ENCODE results near the gene MRPL12.

The MRPL12 gene

GRCh38 chr17:81687770-81688541 is 15.2 kb upstream of the MRPL12 start:
- TF ChIP-seq REST (IDR thresholded peaks at IDR 0.05; ENCODE audit: insufficient read depth in 1 of 2, low read depth in 2 of 2, low read length in 2 of 2) (no peak), FOXP2 (optimal IDR thresholded peaks at IDR 0.05; ENCODE audit: borderline replicate concordance, extremely low read depth, extremely low read length, insufficient read depth) (no peak), TAF1 (IDR thresholded peaks at IDR 0.05; ENCODE audit: borderline replicate concordance, insufficient read depth, low read length) (no peak), SIN3A (IDR thresholded peaks at IDR 0.05; ENCODE audit: borderline replicate concordance, insufficient read depth, low read length) (no peak), POLR2AphosphoS5 (IDR thresholded peaks at IDR 0.05; ENCODE audit: low read depth, low read length) (no peak)

- TF ChIP-seq SIN3A (IDR thresholded peaks at IDR 0.05; ENCODE audit: borderline replicate concordance, insufficient read depth, low read length) (no peak), FOXP2 (optimal IDR thresholded peaks at IDR 0.05; ENCODE audit: borderline replicate concordance, extremely low read depth, extremely low read length, insufficient read depth) (no peak), POLR2AphosphoS5 (IDR thresholded peaks at IDR 0.05; ENCODE audit: low read depth, low read length) (no peak), REST (IDR thresholded peaks at IDR 0.05; ENCODE audit: insufficient read depth in 1 of 2, low read depth in 2 of 2, low read length in 2 of 2) (no peak), TAF1 (IDR thresholded peaks at IDR 0.05; ENCODE audit: borderline replicate concordance, insufficient read depth, low read length) (no peak)
Measured at GRCh38 chr17:81688616-81689015, 14.6 kb upstream of the MRPL12 start.

GRCh38 chr17:81690066-81690465 is 13.1 kb upstream of the MRPL12 start:
- TF ChIP-seq SIN3A (IDR thresholded peaks at IDR 0.05; ENCODE audit: borderline replicate concordance, insufficient read depth, low read length) = no peak
- TF ChIP-seq POLR2AphosphoS5 (IDR thresholded peaks at IDR 0.05; ENCODE audit: low read depth, low read length) = no peak
- TF ChIP-seq REST (IDR thresholded peaks at IDR 0.05; ENCODE audit: insufficient read depth in 1 of 2, low read depth in 2 of 2, low read length in 2 of 2) = no peak
- TF ChIP-seq FOXP2 (optimal IDR thresholded peaks at IDR 0.05; ENCODE audit: borderline replicate concordance, extremely low read depth, extremely low read length, insufficient read depth) = no peak
- TF ChIP-seq TAF1 (IDR thresholded peaks at IDR 0.05; ENCODE audit: borderline replicate concordance, insufficient read depth, low read length) = no peak

GRCh38 chr17:81690549-81690948 is 12.6 kb upstream of the MRPL12 start:
- TF ChIP-seq POLR2AphosphoS5 (IDR thresholded peaks at IDR 0.05; ENCODE audit: low read depth, low read length) = no peak
- no peak for TF ChIP-seq TAF1 (IDR thresholded peaks at IDR 0.05; ENCODE audit: borderline replicate concordance, insufficient read depth, low read length)
- TF ChIP-seq FOXP2 (optimal IDR thresholded peaks at IDR 0.05; ENCODE audit: borderline replicate concordance, extremely low read depth, extremely low read length, insufficient read depth) = no peak
- TF ChIP-seq REST (IDR thresholded peaks at IDR 0.05; ENCODE audit: insufficient read depth in 1 of 2, low read depth in 2 of 2, low read length in 2 of 2) = no peak
- no peak for TF ChIP-seq SIN3A (IDR thresholded peaks at IDR 0.05; ENCODE audit: borderline replicate concordance, insufficient read depth, low read length)
